HL-60 (cell line): ENCODE measurements around the gene EVX1.

ENCODE experiments used
- GABPA ChIP-seq: IDR thresholded peaks from 2 replicates; pipeline ENCODE4 v1.6.1; 2012; ENCODE audit warnings: low read depth
- POLR2AphosphoS5 ChIP-seq: IDR thresholded peaks from 2 replicates; pipeline ENCODE4 v1.6.1; 2012; ENCODE audit warnings: low read depth
- SPI1 ChIP-seq: IDR thresholded peaks from 2 replicates; pipeline ENCODE4 v1.6.1; 2012; ENCODE audit warnings: low read depth, mild to moderate bottlenecking, borderline replicate concordance
- TF ChIP-seq, protein P1 (sequence below): IDR thresholded peaks from one replicate; pipeline ENCODE4 v1.5.1; 2011; ENCODE audit warnings: low read length, control low read depth, inconsistent platforms; ENCODE audit not compliant: insufficient read depth
- TF ChIP-seq, protein P2 (sequence below): IDR thresholded peaks from 2 replicates; pipeline ENCODE4 v1.6.1; 2012; ENCODE audit warnings: low read depth; ENCODE audit not compliant: insufficient replicate concordance

DNA sequence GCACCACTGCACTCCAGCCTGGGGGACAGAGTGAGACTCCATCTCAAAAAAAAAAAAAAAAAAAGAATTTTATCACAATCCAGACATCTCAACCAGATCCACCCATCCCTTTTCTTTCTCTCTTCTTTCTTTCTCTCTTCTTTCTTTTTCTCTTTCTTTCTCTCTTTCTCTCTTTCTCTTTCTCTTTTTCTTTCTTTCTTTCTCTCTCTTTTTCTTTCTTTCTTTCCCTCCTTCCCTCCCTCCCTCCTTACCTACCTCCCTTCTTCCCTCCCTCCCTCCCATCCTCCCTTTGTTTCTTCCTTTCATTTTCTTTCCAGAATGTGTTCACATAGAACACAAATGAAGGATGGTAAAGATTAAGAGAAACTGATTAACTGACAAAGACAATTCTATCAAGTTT is 24.7 kb upstream of the EVX1 start:
- TF ChIP-seq, protein P1, sequence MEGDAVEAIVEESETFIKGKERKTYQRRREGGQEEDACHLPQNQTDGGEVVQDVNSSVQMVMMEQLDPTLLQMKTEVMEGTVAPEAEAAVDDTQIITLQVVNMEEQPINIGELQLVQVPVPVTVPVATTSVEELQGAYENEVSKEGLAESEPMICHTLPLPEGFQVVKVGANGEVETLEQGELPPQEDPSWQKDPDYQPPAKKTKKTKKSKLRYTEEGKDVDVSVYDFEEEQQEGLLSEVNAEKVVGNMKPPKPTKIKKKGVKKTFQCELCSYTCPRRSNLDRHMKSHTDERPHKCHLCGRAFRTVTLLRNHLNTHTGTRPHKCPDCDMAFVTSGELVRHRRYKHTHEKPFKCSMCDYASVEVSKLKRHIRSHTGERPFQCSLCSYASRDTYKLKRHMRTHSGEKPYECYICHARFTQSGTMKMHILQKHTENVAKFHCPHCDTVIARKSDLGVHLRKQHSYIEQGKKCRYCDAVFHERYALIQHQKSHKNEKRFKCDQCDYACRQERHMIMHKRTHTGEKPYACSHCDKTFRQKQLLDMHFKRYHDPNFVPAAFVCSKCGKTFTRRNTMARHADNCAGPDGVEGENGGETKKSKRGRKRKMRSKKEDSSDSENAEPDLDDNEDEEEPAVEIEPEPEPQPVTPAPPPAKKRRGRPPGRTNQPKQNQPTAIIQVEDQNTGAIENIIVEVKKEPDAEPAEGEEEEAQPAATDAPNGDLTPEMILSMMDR = no peak
- TF ChIP-seq, protein P2, sequence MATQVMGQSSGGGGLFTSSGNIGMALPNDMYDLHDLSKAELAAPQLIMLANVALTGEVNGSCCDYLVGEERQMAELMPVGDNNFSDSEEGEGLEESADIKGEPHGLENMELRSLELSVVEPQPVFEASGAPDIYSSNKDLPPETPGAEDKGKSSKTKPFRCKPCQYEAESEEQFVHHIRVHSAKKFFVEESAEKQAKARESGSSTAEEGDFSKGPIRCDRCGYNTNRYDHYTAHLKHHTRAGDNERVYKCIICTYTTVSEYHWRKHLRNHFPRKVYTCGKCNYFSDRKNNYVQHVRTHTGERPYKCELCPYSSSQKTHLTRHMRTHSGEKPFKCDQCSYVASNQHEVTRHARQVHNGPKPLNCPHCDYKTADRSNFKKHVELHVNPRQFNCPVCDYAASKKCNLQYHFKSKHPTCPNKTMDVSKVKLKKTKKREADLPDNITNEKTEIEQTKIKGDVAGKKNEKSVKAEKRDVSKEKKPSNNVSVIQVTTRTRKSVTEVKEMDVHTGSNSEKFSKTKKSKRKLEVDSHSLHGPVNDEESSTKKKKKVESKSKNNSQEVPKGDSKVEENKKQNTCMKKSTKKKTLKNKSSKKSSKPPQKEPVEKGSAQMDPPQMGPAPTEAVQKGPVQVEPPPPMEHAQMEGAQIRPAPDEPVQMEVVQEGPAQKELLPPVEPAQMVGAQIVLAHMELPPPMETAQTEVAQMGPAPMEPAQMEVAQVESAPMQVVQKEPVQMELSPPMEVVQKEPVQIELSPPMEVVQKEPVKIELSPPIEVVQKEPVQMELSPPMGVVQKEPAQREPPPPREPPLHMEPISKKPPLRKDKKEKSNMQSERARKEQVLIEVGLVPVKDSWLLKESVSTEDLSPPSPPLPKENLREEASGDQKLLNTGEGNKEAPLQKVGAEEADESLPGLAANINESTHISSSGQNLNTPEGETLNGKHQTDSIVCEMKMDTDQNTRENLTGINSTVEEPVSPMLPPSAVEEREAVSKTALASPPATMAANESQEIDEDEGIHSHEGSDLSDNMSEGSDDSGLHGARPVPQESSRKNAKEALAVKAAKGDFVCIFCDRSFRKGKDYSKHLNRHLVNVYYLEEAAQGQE = no peak
- TF ChIP-seq POLR2AphosphoS5 = no peak
- no peak for TF ChIP-seq GABPA
- TF ChIP-seq SPI1 = no peak
